Measurements from ENCODE around the gene RHOBTB3.

GRCh38 chr5:95730730-95731570 lies at the start of gene RHOBTB3:
- TF ChIP-seq CTCF (IDR thresholded peaks at IDR 0.05) (no peak), POLR2A (IDR thresholded peaks at IDR 0.05) (peak in 1 of 2 donors; percentile 33)
